Loucy (cell line): Measurements from ENCODE around the gene MAS1L.

Experiments used
- H2AFZ ChIP-seq: fragments of 200-600 bp; sonication (generic); 2 replicates; pipeline ENCODE4 v1.6.0; 2016; ENCODE audit warnings: antibody characterized with exemption, mild to moderate bottlenecking, low read length, moderate library complexity
- H3F3A ChIP-seq: fragments of 200-600 bp; 2 replicates; pipeline ENCODE4 v1.6.0; 2016; ENCODE audit warnings: antibody characterized with exemption, low read depth, mild to moderate bottlenecking
- H3K27me3 ChIP-seq: fragments of 200-600 bp; sonication (generic); 2 replicates; pipeline ENCODE4 v1.6.1; 2014; ENCODE audit warnings: low read length, mild to moderate bottlenecking; ENCODE audit not compliant: insufficient read depth, poor library complexity, severe bottlenecking
- H3K36me3 ChIP-seq: fragments of 200-600 bp; sonication (generic); 2 replicates; pipeline ENCODE4 v1.6.1; 2016; ENCODE audit warnings: low read length; ENCODE audit not compliant: insufficient read depth
- H3K4me1 ChIP-seq: fragments of 200-600 bp; sonication (generic); 2 replicates; pipeline ENCODE4 v1.5.1; 2014; ENCODE audit warnings: low read length, mild to moderate bottlenecking; ENCODE audit not compliant: insufficient read depth, poor library complexity, severe bottlenecking
- H3K4me2 ChIP-seq: fragments of 200-600 bp; sonication (generic); 2 replicates; pipeline ENCODE4 v1.6.0; 2014; ENCODE audit warnings: antibody characterized with exemption, low read length, low read depth, mild to moderate bottlenecking; ENCODE audit not compliant: poor library complexity, severe bottlenecking
- H3K4me3 ChIP-seq: fragments of 200-600 bp; sonication (generic); 2 replicates; pipeline ENCODE4 v1.5.1; 2014; ENCODE audit warnings: low read length, mild to moderate bottlenecking, mixed read lengths; ENCODE audit not compliant: poor library complexity, severe bottlenecking
- H3K79me2 ChIP-seq: fragments of 200-600 bp; sonication (generic); 2 replicates; pipeline ENCODE4 v1.6.1; 2014; ENCODE audit warnings: low read length; ENCODE audit not compliant: insufficient read depth
- H3K9ac ChIP-seq: fragments of 200-600 bp; sonication (generic); 2 replicates; pipeline ENCODE4 v1.6.0; 2014; ENCODE audit warnings: mild to moderate bottlenecking, low read depth, low read length, moderate library complexity; ENCODE audit not compliant: poor library complexity, severe bottlenecking
- H3K9me2 ChIP-seq: fragments of 200-600 bp; sonication (generic); replicated peaks from 2 replicates; pipeline ENCODE4 v1.6.1; 2016; ENCODE audit warnings: low read depth, low read length, mixed read lengths
- H3K9me3 ChIP-seq: fragments of 200-600 bp; sonication (generic); 2 replicates; pipeline ENCODE4 v1.6.1; 2014; ENCODE audit warnings: mild to moderate bottlenecking, antibody characterized with exemption, low read length, low read depth; ENCODE audit not compliant: insufficient read depth
- H4K20me1 ChIP-seq: fragments of 200-600 bp; sonication (generic); 2 replicates; pipeline ENCODE4 v1.6.0; 2014; ENCODE audit warnings: antibody characterized with exemption, low read length, mild to moderate bottlenecking; ENCODE audit not compliant: insufficient read depth, poor library complexity, severe bottlenecking
- EZH2phosphoT487 ChIP-seq: fragments of 200-600 bp; IDR thresholded peaks from 2 replicates; pipeline ENCODE4 v1.6.1; 2018; ENCODE audit warnings: antibody characterized with exemption, mild to moderate bottlenecking, moderate library complexity, borderline replicate concordance
- TF ChIP-seq, protein P1 (sequence below): fragments of 200-600 bp; sonication (generic); conservative IDR thresholded peaks from 2 replicates; pipeline ENCODE4 v1.5.1; 2014; ENCODE audit warnings: mild to moderate bottlenecking, antibody characterized with exemption, low read length

MAS1L gene

DNA sequence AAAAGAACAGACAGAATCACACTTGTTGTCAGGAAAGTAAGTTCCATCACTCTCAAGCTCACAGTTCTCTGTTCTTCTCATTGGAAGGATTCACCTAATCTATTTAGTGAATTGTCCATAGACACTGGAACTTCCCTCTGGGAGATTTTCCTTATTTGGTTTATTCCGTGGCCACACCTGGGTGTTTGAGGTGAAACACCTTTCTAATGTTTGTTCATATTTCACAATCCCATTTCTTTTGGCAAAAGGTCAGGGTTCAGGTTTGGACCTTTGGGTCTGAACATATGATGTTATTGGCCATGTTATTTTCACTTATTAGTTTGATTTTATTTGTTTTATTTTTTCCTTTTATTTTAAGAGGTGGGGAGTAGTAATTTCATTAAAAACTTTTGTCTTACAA is 4.0 kb downstream of the MAS1L start:
- Histone ChIP-seq H3K79me2 (no peaks in the 10 kb centered on the region), H3K27me3 (no peaks in the 10 kb centered on the region), H3K4me1 (peaks cover 28% of the 10 kb centered on the region), H4K20me1 (no peaks in the 10 kb centered on the region), H3K9me2 (no peaks in the 10 kb centered on the region), H2AFZ (no peak overlapping the region), H3K9ac (no peak overlapping the region), H3F3A (peaks cover 5% of the 10 kb centered on the region; the same call in 1 of the 2 replicates), H3K4me2 (no peak overlapping the region), H3K9me3 (peaks cover 9% of the 10 kb centered on the region), H3K36me3 (no peaks in the 10 kb centered on the region), H3K4me3 (no peak overlapping the region)
- TF ChIP-seq EZH2phosphoT487: no peak
- TF ChIP-seq, protein P1, sequence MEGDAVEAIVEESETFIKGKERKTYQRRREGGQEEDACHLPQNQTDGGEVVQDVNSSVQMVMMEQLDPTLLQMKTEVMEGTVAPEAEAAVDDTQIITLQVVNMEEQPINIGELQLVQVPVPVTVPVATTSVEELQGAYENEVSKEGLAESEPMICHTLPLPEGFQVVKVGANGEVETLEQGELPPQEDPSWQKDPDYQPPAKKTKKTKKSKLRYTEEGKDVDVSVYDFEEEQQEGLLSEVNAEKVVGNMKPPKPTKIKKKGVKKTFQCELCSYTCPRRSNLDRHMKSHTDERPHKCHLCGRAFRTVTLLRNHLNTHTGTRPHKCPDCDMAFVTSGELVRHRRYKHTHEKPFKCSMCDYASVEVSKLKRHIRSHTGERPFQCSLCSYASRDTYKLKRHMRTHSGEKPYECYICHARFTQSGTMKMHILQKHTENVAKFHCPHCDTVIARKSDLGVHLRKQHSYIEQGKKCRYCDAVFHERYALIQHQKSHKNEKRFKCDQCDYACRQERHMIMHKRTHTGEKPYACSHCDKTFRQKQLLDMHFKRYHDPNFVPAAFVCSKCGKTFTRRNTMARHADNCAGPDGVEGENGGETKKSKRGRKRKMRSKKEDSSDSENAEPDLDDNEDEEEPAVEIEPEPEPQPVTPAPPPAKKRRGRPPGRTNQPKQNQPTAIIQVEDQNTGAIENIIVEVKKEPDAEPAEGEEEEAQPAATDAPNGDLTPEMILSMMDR: no peak

DNA sequence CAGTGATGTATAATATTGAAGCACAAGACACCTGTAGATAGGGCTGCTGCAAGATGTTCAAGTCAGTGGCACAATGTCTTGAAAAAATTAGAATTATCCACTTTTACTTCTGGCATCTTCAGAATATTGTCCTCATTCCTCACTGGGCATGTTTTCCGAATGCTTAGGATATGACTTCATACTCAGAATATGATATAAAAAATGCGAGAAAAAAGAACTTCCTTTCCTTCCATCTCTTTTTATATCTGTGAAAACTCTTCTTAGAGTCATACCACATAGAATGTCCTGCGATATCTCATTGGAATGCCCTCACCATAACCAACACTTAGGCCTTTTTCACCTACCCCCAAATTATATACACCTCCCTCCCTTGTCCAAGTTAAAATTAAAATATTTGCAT is 4.6 kb downstream of the MAS1L start:
- Histone ChIP-seq H3K9ac (no peak overlapping the region), H3K79me2 (no peaks in the 10 kb centered on the region), H3K9me2 (no peaks in the 10 kb centered on the region), H3K4me1 (peaks cover 32% of the 10 kb centered on the region), H4K20me1 (no peaks in the 10 kb centered on the region), H3K4me2 (no peak overlapping the region), H3K4me3 (no peak overlapping the region), H3K27me3 (no peaks in the 10 kb centered on the region), H3K36me3 (no peaks in the 10 kb centered on the region), H2AFZ (no peak overlapping the region), H3F3A (peaks cover 5% of the 10 kb centered on the region; the same call in 1 of the 2 replicates), H3K9me3 (peaks cover 9% of the 10 kb centered on the region)
- no peak for TF ChIP-seq EZH2phosphoT487
- TF ChIP-seq, protein P1: no peak

DNA sequence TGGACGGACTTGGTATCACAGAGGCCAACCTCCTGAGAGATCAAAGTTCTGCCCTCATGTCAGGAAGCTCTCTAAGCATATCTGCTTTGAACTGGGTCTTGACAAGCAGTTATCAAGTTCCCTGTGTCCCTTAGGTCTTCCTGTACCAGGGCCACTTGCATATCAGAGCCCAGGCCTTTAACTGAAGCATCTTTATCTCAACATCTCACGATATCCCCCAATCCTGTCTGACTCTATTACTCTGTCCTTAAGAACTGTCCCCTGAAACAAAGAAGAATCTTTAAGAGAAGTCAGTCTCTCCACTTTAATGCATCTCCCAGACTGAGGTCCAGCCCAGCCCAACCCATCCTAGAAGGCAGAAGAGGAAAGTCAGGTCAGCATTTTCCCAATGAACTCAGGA is 8.2 kb downstream of the MAS1L start:
- Histone ChIP-seq H3F3A (peaks cover 5% of the 10 kb centered on the region; the same call in 1 of the 2 replicates), H2AFZ (no peak overlapping the region), H3K4me1 (peaks cover 23% of the 10 kb centered on the region), H3K36me3 (no peaks in the 10 kb centered on the region), H3K9me3 (peaks cover 9% of the 10 kb centered on the region), H3K9ac (no peak overlapping the region), H4K20me1 (no peaks in the 10 kb centered on the region), H3K4me2 (peak overlapping the region; percentile 24), H3K4me3 (peak overlapping the region; percentile 22), H3K27me3 (no peaks in the 10 kb centered on the region), H3K79me2 (no peaks in the 10 kb centered on the region), H3K9me2 (no peaks in the 10 kb centered on the region)
- no peak for TF ChIP-seq EZH2phosphoT487
- TF ChIP-seq, protein P1: no peak
